Caco-2 (cell line): ENCODE data around the gene VDR. TPM values are rescaled to one million over a fixed set of nuclear protein-coding genes. Genes with fewer than 3 reads are reported as not detected.

Experiments
- BruUV-seq: library from RNA; stranded (reverse); fragments of 400-500 nt; replicated peaks from 2 replicates; lab custom pipeline; 2021; lab: Mats Ljungman, UMichigan
- CTCF ChIA-PET: fragments of 300-600 bp; sonication (Branson Sonifier 250); formaldehyde crosslinking; loops from one replicate; lab custom pipeline; 2022; ENCODE audit warnings: antibody characterized with exemption; lab: Charles Lee
- POLR2A ChIA-PET: fragments of 300-600 bp; sonication (Branson Sonifier 250); formaldehyde crosslinking; loops from one replicate; lab custom pipeline; 2022; ENCODE audit warnings: antibody characterized with exemption; lab: Charles Lee
- DNase-seq, 2 experiments: peaks; one replicate each; pipeline versions ENCODE4 v3.0.0 to v3.0.0-alpha.2; 2020 to 2022
- H3K27me3 ChIP-seq: replicated peaks from 2 replicates; pipeline ENCODE4 v1.6.0; 2011; ENCODE audit warnings: low read length; ENCODE audit not compliant: control insufficient read depth, insufficient read depth
- H3K36me3 ChIP-seq: 2 replicates; pipeline ENCODE4 v1.5.1; 2011; ENCODE audit warnings: low read length; ENCODE audit not compliant: control insufficient read depth, insufficient read depth
- H3K4me1 ChIP-seq: fragments of 250-450 bp; sonication (Bioruptor Pico); 2 replicates; pipeline ENCODE4 v1.5.1; 2020; ENCODE audit warnings: mild to moderate bottlenecking
- H3K4me3 ChIP-seq: 2 replicates; pipeline ENCODE4 v1.5.1; 2011; ENCODE audit warnings: low read depth, mild to moderate bottlenecking, control low read depth, low read length
- H3K9me3 ChIP-seq: fragments of 250-450 bp; sonication (Bioruptor Pico); 2 replicates; pipeline ENCODE4 v1.5.1; 2020; ENCODE audit warnings: mild to moderate bottlenecking, moderate library complexity
- H3K27ac Mint-ChIP-seq: one replicate; pipeline ENCODE4 v1.8.0; 2022; ENCODE audit warnings: mixed read lengths; ENCODE audit not compliant: unreplicated experiment
- H3K27me3 Mint-ChIP-seq: one replicate; pipeline ENCODE4 v1.8.0; 2022; ENCODE audit warnings: mixed read lengths; ENCODE audit not compliant: insufficient read depth, unreplicated experiment
- H3K36me3 Mint-ChIP-seq: one replicate; pipeline ENCODE4 v1.8.0; 2022; ENCODE audit warnings: mild to moderate bottlenecking, mixed read lengths; ENCODE audit not compliant: insufficient read depth, unreplicated experiment
- H3K4me1 Mint-ChIP-seq: one replicate; pipeline ENCODE4 v1.8.0; 2022; ENCODE audit warnings: low read depth, mixed read lengths; ENCODE audit not compliant: unreplicated experiment
- H3K4me3 Mint-ChIP-seq: one replicate; pipeline ENCODE4 v1.8.0; 2022; ENCODE audit warnings: mild to moderate bottlenecking, moderate library complexity, mixed read lengths; ENCODE audit not compliant: unreplicated experiment
- H3K9me3 Mint-ChIP-seq: one replicate; pipeline ENCODE4 v1.8.0; 2022; ENCODE audit warnings: mixed read lengths; ENCODE audit not compliant: unreplicated experiment
- intact Hi-C: fragments of 100-400 bp; cut with micrococcal nuclease; formaldehyde crosslinking; loops from one replicate; pipeline ENCODE4 v1.10.0; 2022; ENCODE audit not compliant: unreplicated experiment
- total RNA-seq: library from RNA; stranded (reverse); gene quantifications from 2 replicates; pipeline ENCODE4 v1.2.3, GENCODE V29; 2022
- TF ChIP-seq, protein P1 (sequence below), 2 experiments: fragments of 200-600 bp in 1 of 2; IDR thresholded peaks; 1 replicate in 1 of 2; 2 replicates in 1 of 2; pipeline versions ENCODE4 v1.5.1 to v1.8.0; 2011 to 2022; ENCODE audit warnings: antibody characterized with exemption in 1 of 2, control low read depth in 1 of 2, inconsistent platforms in 1 of 2, low read depth in 1 of 2, low read length in 1 of 2, mild to moderate bottlenecking in 1 of 2, moderate library complexity in 1 of 2; ENCODE audit not compliant: insufficient read depth in 1 of 2, severe bottlenecking in 1 of 2, unreplicated experiment in 1 of 2

Gene VDR
- total RNA-seq, 1 experiment from 2014 or later: 15.4 TPM

- no TSS peak for BruUV-seq
- peaks cover 20% of the 10 kb centered on the region for H3K4me1 ChIP-seq
- H3K36me3 ChIP-seq: no peaks in the 10 kb centered on the region
- H3K27me3 ChIP-seq: no peaks in the 10 kb centered on the region
- no peak for DNase-seq
- POLR2A ChIA-PET: no interaction called here
- Mint-ChIP-seq H3K27ac (no peak overlapping the region), H3K4me1 (peaks cover 28% of the 10 kb centered on the region), H3K36me3 (no peaks in the 10 kb centered on the region), H3K4me3 (no peak overlapping the region), H3K27me3 (no peaks in the 10 kb centered on the region), H3K9me3 (no peaks in the 10 kb centered on the region)
- H3K9me3 ChIP-seq: no peaks in the 10 kb centered on the region
- no peak overlapping the region for H3K4me3 ChIP-seq
- intact Hi-C loops: no loop called here
- CTCF ChIA-PET: interaction anchor here (0.7 to 4.9 kb wide), 5 partner anchors 7 to 31 kb away, joined by 3 to 48 read pairs (median 4); no protein-coding TSS in a partner anchor
- TF ChIP-seq, protein P1, sequence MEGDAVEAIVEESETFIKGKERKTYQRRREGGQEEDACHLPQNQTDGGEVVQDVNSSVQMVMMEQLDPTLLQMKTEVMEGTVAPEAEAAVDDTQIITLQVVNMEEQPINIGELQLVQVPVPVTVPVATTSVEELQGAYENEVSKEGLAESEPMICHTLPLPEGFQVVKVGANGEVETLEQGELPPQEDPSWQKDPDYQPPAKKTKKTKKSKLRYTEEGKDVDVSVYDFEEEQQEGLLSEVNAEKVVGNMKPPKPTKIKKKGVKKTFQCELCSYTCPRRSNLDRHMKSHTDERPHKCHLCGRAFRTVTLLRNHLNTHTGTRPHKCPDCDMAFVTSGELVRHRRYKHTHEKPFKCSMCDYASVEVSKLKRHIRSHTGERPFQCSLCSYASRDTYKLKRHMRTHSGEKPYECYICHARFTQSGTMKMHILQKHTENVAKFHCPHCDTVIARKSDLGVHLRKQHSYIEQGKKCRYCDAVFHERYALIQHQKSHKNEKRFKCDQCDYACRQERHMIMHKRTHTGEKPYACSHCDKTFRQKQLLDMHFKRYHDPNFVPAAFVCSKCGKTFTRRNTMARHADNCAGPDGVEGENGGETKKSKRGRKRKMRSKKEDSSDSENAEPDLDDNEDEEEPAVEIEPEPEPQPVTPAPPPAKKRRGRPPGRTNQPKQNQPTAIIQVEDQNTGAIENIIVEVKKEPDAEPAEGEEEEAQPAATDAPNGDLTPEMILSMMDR (IDR thresholded peaks at IDR 0.05; ENCODE audit: insufficient read depth in 1 of 2, low read depth in 1 of 2, low read length in 1 of 2, severe bottlenecking in 1 of 2, unreplicated experiment in 1 of 2): no peak
Measured at GRCh38 chr12:47828008-47828975, 76.5 kb downstream of the VDR start.

GRCh38 chr12:47825173-47825639, 79.6 kb downstream of the VDR start:
- H3K9me3 Mint-ChIP-seq: no peaks in the 10 kb centered on the region
- H3K4me1 ChIP-seq: peaks cover 45% of the 10 kb centered on the region
- POLR2A ChIA-PET: no interaction called here
- no peaks in the 10 kb centered on the region for H3K9me3 ChIP-seq
- DNase-seq: no peak
- peaks cover 54% of the 10 kb centered on the region for H3K4me1 Mint-ChIP-seq
- CTCF ChIA-PET: no interaction called here
- no peak overlapping the region for H3K4me3 Mint-ChIP-seq
- intact Hi-C loops: no loop called here
- BruUV-seq: no TSS peak
- no peaks in the 10 kb centered on the region for H3K36me3 ChIP-seq
- no peaks in the 10 kb centered on the region for H3K27me3 Mint-ChIP-seq
- H3K27me3 ChIP-seq: no peaks in the 10 kb centered on the region
- peak overlapping the region; percentile 12 for H3K27ac Mint-ChIP-seq
- H3K36me3 Mint-ChIP-seq: peaks cover 11% of the 10 kb centered on the region
- no peak overlapping the region for H3K4me3 ChIP-seq
- TF ChIP-seq, protein P1 (IDR thresholded peaks at IDR 0.05; ENCODE audit: insufficient read depth in 1 of 2, low read depth in 1 of 2, low read length in 1 of 2, severe bottlenecking in 1 of 2, unreplicated experiment in 1 of 2): no peak

GRCh38 chr12:47824635-47825034, 80.2 kb downstream of the VDR start:
- Histone ChIP-seq H3K4me3 (no peak overlapping the region), H3K27me3 (no peaks in the 10 kb centered on the region), H3K4me1 (peaks cover 45% of the 10 kb centered on the region), H3K9me3 (no peaks in the 10 kb centered on the region), H3K36me3 (no peaks in the 10 kb centered on the region)
- peaks cover 12% of the 10 kb centered on the region for H3K36me3 Mint-ChIP-seq
- H3K27me3 Mint-ChIP-seq: no peaks in the 10 kb centered on the region
- ChIA-PET POLR2A (no interaction called here), CTCF (interaction anchor here (1.0 kb wide), 1 partner anchor 14 kb away, joined by 4 read pairs; no protein-coding TSS in a partner anchor)
- BruUV-seq: no TSS peak
- no peaks in the 10 kb centered on the region for H3K9me3 Mint-ChIP-seq
- intact Hi-C loops: no loop called here
- peak overlapping the region; percentile 34 for H3K27ac Mint-ChIP-seq
- TF ChIP-seq, protein P1 (IDR thresholded peaks at IDR 0.05; ENCODE audit: insufficient read depth in 1 of 2, low read depth in 1 of 2, low read length in 1 of 2, severe bottlenecking in 1 of 2, unreplicated experiment in 1 of 2): no peak
- H3K4me3 Mint-ChIP-seq: no peak overlapping the region
- DNase-seq: no peak
- peaks cover 54% of the 10 kb centered on the region for H3K4me1 Mint-ChIP-seq
